ENCODE data around the gene ADCYAP1R1.

Gene ADCYAP1R1

DNA sequence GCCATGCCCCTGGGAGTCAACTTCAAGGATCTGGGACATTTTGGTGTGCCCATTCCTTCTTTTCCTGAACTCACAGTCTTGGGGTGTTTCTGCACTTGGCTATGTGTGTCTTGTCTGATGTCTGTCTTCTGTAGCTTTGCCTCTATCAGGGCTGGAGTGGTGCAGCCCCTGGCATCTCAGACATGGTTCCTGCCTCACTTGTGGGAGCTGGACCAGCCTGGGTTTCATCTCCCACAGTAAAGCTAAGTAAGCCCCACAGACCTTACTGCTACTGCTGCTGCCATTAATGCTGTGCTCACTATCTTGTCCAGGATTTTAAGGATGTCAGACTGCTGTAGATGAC lies 59.0 kb downstream of the ADCYAP1R1 start:
- ATAC-seq (ENCODE audit: insufficient read depth, low read depth): no peak
- Histone ChIP-seq H3K27me3 (ENCODE audit: insufficient read depth, low read length, poor library complexity) (peaks cover 3% of the 10 kb centered on the region), H4K20me1 (ENCODE audit: insufficient read depth, low read length) (no peaks in the 10 kb centered on the region), H3K9me3 (ENCODE audit: insufficient read depth, low read length, severe bottlenecking) (no peaks in the 10 kb centered on the region), H3K27ac (ENCODE audit: low read length) (no peak overlapping the region), H3K36me3 (ENCODE audit: insufficient read depth, low read length) (no peaks in the 10 kb centered on the region), H3K4me1 (ENCODE audit: insufficient read depth, low read length) (no peaks in the 10 kb centered on the region), H3K79me2 (ENCODE audit: insufficient read depth, low read length) (no peaks in the 10 kb centered on the region), H3K4me3 (ENCODE audit: low read depth in 1 of 2, low read length in 2 of 2) (no peak overlapping the region), H3K4me2 (ENCODE audit: insufficient read depth, low read length) (no peak overlapping the region), H2AFZ (ENCODE audit: low read depth, low read length) (no peak overlapping the region), H3K9ac (ENCODE audit: low read depth, low read length) (no peak overlapping the region)
- DNase-seq: no peak
- TF ChIP-seq, protein P1, sequence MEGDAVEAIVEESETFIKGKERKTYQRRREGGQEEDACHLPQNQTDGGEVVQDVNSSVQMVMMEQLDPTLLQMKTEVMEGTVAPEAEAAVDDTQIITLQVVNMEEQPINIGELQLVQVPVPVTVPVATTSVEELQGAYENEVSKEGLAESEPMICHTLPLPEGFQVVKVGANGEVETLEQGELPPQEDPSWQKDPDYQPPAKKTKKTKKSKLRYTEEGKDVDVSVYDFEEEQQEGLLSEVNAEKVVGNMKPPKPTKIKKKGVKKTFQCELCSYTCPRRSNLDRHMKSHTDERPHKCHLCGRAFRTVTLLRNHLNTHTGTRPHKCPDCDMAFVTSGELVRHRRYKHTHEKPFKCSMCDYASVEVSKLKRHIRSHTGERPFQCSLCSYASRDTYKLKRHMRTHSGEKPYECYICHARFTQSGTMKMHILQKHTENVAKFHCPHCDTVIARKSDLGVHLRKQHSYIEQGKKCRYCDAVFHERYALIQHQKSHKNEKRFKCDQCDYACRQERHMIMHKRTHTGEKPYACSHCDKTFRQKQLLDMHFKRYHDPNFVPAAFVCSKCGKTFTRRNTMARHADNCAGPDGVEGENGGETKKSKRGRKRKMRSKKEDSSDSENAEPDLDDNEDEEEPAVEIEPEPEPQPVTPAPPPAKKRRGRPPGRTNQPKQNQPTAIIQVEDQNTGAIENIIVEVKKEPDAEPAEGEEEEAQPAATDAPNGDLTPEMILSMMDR (IDR thresholded peaks at IDR 0.05; ENCODE audit: borderline replicate concordance, extremely low read depth, low read length, poor library complexity, severe bottlenecking): no peak
- TF ChIP-seq EZH2 (IDR thresholded peaks at IDR 0.05; ENCODE audit: borderline replicate concordance, low read depth, low read length, severe bottlenecking): no peak

GRCh38 chr7:31113660-31114059 lies 61.6 kb downstream of the ADCYAP1R1 start:
- no peak overlapping the region for H3K9ac ChIP-seq (ENCODE audit: low read depth, low read length)
- ATAC-seq (ENCODE audit: insufficient read depth, low read depth): no peak

DNA sequence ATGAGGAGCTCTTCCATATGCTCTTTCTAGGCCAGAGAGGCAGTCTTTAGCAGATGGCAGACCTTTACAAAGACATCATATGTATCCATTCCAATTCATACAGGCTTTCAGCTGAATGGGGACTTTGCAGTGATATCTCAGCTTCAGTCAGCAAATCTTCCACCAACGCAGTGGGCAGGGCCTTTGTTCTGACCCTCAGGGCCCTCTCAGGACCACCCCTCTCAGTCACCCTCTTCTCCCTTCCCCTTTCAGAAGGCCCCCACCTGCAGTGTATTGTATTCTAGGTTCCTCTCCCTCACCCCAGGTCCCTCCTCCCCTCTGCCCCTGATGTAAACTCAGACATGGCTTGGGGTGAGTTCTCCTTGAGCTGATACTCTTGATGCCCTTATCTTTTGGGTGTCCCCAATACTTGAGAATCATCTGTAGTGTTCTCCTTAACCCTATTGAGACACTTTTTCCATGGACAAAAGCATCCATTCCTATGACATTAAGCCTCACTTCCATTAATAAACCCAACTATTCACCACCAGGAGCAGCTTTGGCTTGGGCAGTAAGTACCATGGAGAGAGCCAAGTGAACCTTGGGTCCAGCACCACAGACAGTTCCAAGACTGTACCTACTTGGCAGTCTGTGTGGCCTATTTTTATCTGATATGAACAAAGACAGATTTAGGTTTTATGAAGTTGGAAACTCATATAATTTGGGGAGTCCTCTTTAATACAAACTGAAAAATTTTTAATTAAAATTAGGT lies 62.7 kb downstream of the ADCYAP1R1 start:
- H3K36me3 ChIP-seq (ENCODE audit: insufficient read depth, low read length): no peaks in the 10 kb centered on the region
- H3K4me1 ChIP-seq (ENCODE audit: insufficient read depth, low read length): no peaks in the 10 kb centered on the region
- no peaks in the 10 kb centered on the region for H4K20me1 ChIP-seq (ENCODE audit: insufficient read depth, low read length)
- no peak overlapping the region for H3K4me3 ChIP-seq (ENCODE audit: low read depth in 1 of 2, low read length in 2 of 2)
- no peak for TF ChIP-seq EZH2 (IDR thresholded peaks at IDR 0.05; ENCODE audit: borderline replicate concordance, low read depth, low read length, severe bottlenecking)
- TF ChIP-seq, protein P1 (IDR thresholded peaks at IDR 0.05; ENCODE audit: borderline replicate concordance, extremely low read depth, low read length, poor library complexity, severe bottlenecking): no peak
- H3K79me2 ChIP-seq (ENCODE audit: insufficient read depth, low read length): no peaks in the 10 kb centered on the region
- DNase-seq (peak; percentile 58), ATAC-seq (ENCODE audit: insufficient read depth, low read depth) (peak; percentile 76)
- peaks cover 4% of the 10 kb centered on the region for H3K27me3 ChIP-seq (ENCODE audit: insufficient read depth, low read length, poor library complexity)
- no peaks in the 10 kb centered on the region for H3K9me3 ChIP-seq (ENCODE audit: insufficient read depth, low read length, severe bottlenecking)
- no peak overlapping the region for H3K4me2 ChIP-seq (ENCODE audit: insufficient read depth, low read length)
- H3K9ac ChIP-seq (ENCODE audit: low read depth, low read length): no peak overlapping the region
- H3K27ac ChIP-seq (ENCODE audit: low read length): no peak overlapping the region
- H2AFZ ChIP-seq (ENCODE audit: low read depth, low read length): no peak overlapping the region

More at GRCh38 chr7:31113660-31114059, 61.6 kb downstream of the ADCYAP1R1 start:
- TF ChIP-seq, protein P1 (IDR thresholded peaks at IDR 0.05; ENCODE audit: borderline replicate concordance, extremely low read depth, low read length, poor library complexity, severe bottlenecking): no peak
- no peak for TF ChIP-seq EZH2 (IDR thresholded peaks at IDR 0.05; ENCODE audit: borderline replicate concordance, low read depth, low read length, severe bottlenecking)
- H4K20me1 ChIP-seq (ENCODE audit: insufficient read depth, low read length): no peaks in the 10 kb centered on the region
- no peaks in the 10 kb centered on the region for H3K4me1 ChIP-seq (ENCODE audit: insufficient read depth, low read length)
- H3K27me3 ChIP-seq (ENCODE audit: insufficient read depth, low read length, poor library complexity): peaks cover 4% of the 10 kb centered on the region
- H3K36me3 ChIP-seq (ENCODE audit: insufficient read depth, low read length): no peaks in the 10 kb centered on the region
- H3K4me3 ChIP-seq (ENCODE audit: low read depth in 1 of 2, low read length in 2 of 2): no peak overlapping the region
- no peak for DNase-seq
- H2AFZ ChIP-seq (ENCODE audit: low read depth, low read length): no peak overlapping the region
- no peak overlapping the region for H3K4me2 ChIP-seq (ENCODE audit: insufficient read depth, low read length)
- no peak overlapping the region for H3K27ac ChIP-seq (ENCODE audit: low read length)
- H3K79me2 ChIP-seq (ENCODE audit: insufficient read depth, low read length): no peaks in the 10 kb centered on the region
- no peaks in the 10 kb centered on the region for H3K9me3 ChIP-seq (ENCODE audit: insufficient read depth, low read length, severe bottlenecking)
